GM12878 (cell line): ENCODE results near the gene BBC3. TPM values are rescaled to one million over a fixed set of nuclear protein-coding genes. Genes with fewer than 3 reads are reported as not detected.

Experiments
- ATAC-seq: fragments of 200-7000 bp; cut with Tn5 transposase; 3 replicates; pipeline ENCODE4 v1.9.1; 2020; ENCODE audit warnings: mild to moderate bottlenecking, moderate library complexity
- BruUV-seq: library from RNA; stranded (reverse); fragments of 400-500 nt; replicated peaks from 2 replicates; lab custom pipeline; 2021; lab: Mats Ljungman, UMichigan
- CTCF ChIA-PET: fragments of 300-600 bp; sonication (Branson Sonifier 250); formaldehyde crosslinking; extraction: SDS; loops from one replicate; lab custom pipeline; 2021; ENCODE audit warnings: inconsistent platforms; lab: Yijun Ruan, JAX
- POLR2A ChIA-PET: fragments of 350-600 bp; formaldehyde crosslinking; extraction: SDS; loops from one replicate; lab custom pipeline; 2021; ENCODE audit warnings: inconsistent platforms; lab: Charles Lee
- RAD21 ChIA-PET: fragments of 300-600 bp; sonication (Branson Sonifier 250); formaldehyde crosslinking; loops from one replicate; lab custom pipeline; 2023; ENCODE audit warnings: antibody characterized with exemption; ENCODE audit not compliant: unreplicated experiment; lab: Charles Lee
- SMC1A ChIA-PET: fragments of 300-600 bp; sonication (Branson Sonifier 250); formaldehyde crosslinking; loops from one replicate; lab custom pipeline; 2023; ENCODE audit not compliant: unreplicated experiment, uncharacterized antibody; lab: Charles Lee
- DNase-seq: peaks from one replicate; pipeline ENCODE4 v3.0.0-alpha.2; 2011; ENCODE audit warnings: low read depth, low spot score
- FAIRE-seq: peaks from 3 replicates; lab custom pipeline; 2011; peaks lifted over from hg19 to GRCh38; lab: Jason Lieb, UNC
- H2AFZ ChIP-seq: 2 replicates; pipeline ENCODE4 v1.6.0; 2011; ENCODE audit warnings: low read depth, low read length, control low read depth; ENCODE audit not compliant: control insufficient read depth
- H3K27ac ChIP-seq: 2 replicates; pipeline ENCODE4 v1.5.1; 2011; ENCODE audit warnings: control low read depth; ENCODE audit not compliant: control insufficient read depth, insufficient read depth
- H3K27me3 ChIP-seq, 2 experiments: replicated peaks in 1 of 2; 2 replicates each; pipeline versions ENCODE4 v1.6.0 to v1.6.1; 2011; ENCODE audit warnings: low read length in 1 of 2; ENCODE audit not compliant: control insufficient read depth in 2 of 2, insufficient read depth in 2 of 2
- H3K36me3 ChIP-seq, 2 experiments: 2 replicates each; pipeline ENCODE4 v1.5.1; 2011; ENCODE audit warnings: low read length in 1 of 2; ENCODE audit not compliant: control insufficient read depth in 2 of 2, insufficient read depth in 2 of 2
- H3K4me1 ChIP-seq: 2 replicates; pipeline ENCODE4 v1.6.1; 2011; ENCODE audit warnings: mild to moderate bottlenecking, low read length, moderate library complexity, mixed read lengths; ENCODE audit not compliant: control insufficient read depth, insufficient read depth
- H3K4me2 ChIP-seq: 2 replicates; pipeline ENCODE4 v1.6.0; 2011; ENCODE audit warnings: control low read depth; ENCODE audit not compliant: control insufficient read depth, insufficient read depth
- H3K4me3 ChIP-seq: fragments of 200-600 bp; sonication (generic); 2 replicates; pipeline ENCODE4 v1.5.1; 2016
- H3K79me2 ChIP-seq: 2 replicates; pipeline ENCODE4 v1.6.0; 2011; ENCODE audit warnings: low read length; ENCODE audit not compliant: control insufficient read depth, insufficient read depth
- H3K9ac ChIP-seq: 2 replicates; pipeline ENCODE4 v1.8.0; 2011; ENCODE audit warnings: low read length, control low read depth, mixed read lengths; ENCODE audit not compliant: control insufficient read depth, insufficient read depth
- H3K9me3 ChIP-seq: replicated peaks from 3 replicates; pipeline ENCODE4 v1.5.1; 2011; ENCODE audit warnings: mild to moderate bottlenecking, low read length; ENCODE audit not compliant: control insufficient read depth, insufficient read depth
- H4K20me1 ChIP-seq: 2 replicates; pipeline ENCODE4 v1.6.0; 2011; ENCODE audit not compliant: control insufficient read depth, insufficient read depth
- CTCF ChIP-seq, 3 experiments: IDR thresholded peaks in 2 of 3; conservative IDR thresholded peaks in 1 of 3; 2 replicates each; pipeline ENCODE4 v1.5.1; 2011; ENCODE audit warnings: low read depth in 3 of 3, low read length in 3 of 3, mild to moderate bottlenecking in 3 of 3, control low read depth in 2 of 3, moderate library complexity in 2 of 3, inconsistent platforms in 1 of 3, mixed read lengths in 1 of 3; ENCODE audit not compliant: control insufficient read depth in 2 of 3, insufficient read depth in 1 of 3; ENCODE audit errors: extremely low read depth in 1 of 3
- JUNB ChIP-seq: IDR thresholded peaks from 2 replicates; pipeline ENCODE4 v1.6.1; 2016; ENCODE audit warnings: antibody characterized with exemption, mild to moderate bottlenecking
- KLF5 ChIP-seq: fragments of 450-650 bp; IDR thresholded peaks from 2 replicates; pipeline ENCODE4 v1.6.1; 2014; ENCODE audit warnings: mild to moderate bottlenecking; ENCODE audit not compliant: partially characterized antibody
- MEF2B ChIP-seq: fragments of 450-650 bp; IDR thresholded peaks from 2 replicates; pipeline ENCODE4 v1.6.1; 2018; ENCODE audit warnings: mild to moderate bottlenecking, moderate library complexity; ENCODE audit not compliant: partially characterized antibody, poor library complexity, severe bottlenecking
- NFYB ChIP-seq: IDR thresholded peaks from 2 replicates; pipeline ENCODE4 v1.6.1; 2011; ENCODE audit warnings: low read depth, mild to moderate bottlenecking, low read length, improper control_type of control experiment, moderate library complexity; ENCODE audit not compliant: insufficient read depth
- REST ChIP-seq: IDR thresholded peaks from 2 replicates; pipeline ENCODE4 v1.6.1; 2012; ENCODE audit warnings: mild to moderate bottlenecking, low read depth, low read length
- SPI1 ChIP-seq: IDR thresholded peaks from 2 replicates; pipeline ENCODE4 v1.6.1; 2011; ENCODE audit warnings: low read depth, mild to moderate bottlenecking, low read length, moderate library complexity, borderline replicate concordance; ENCODE audit not compliant: insufficient read depth
- TBL1XR1 ChIP-seq: IDR thresholded peaks from 2 replicates; pipeline ENCODE4 v1.6.1; 2012; ENCODE audit warnings: low read depth, low read length, improper control_type of control experiment
- TCF12 ChIP-seq: IDR thresholded peaks from 2 replicates; pipeline ENCODE4 v1.6.1; 2011; ENCODE audit warnings: low read depth, mild to moderate bottlenecking, low read length
- YY1 ChIP-seq: IDR thresholded peaks from 2 replicates; pipeline ENCODE4 v1.6.1; 2011; ENCODE audit warnings: low read depth, mild to moderate bottlenecking, low read length
- ZBED1 ChIP-seq: IDR thresholded peaks from 2 replicates; pipeline ENCODE4 v1.6.1; 2016; ENCODE audit warnings: borderline replicate concordance
- WGBS: methylation state at CpG from one replicate; pipeline ENCODE4 v1.1.6; 2016; ENCODE audit warnings: low lambda C conversion rate; ENCODE audit not compliant: insufficient replicate concordance, insufficient coverage; ENCODE audit errors: missing lambda C conversion rate; 5-methylcytosine and 5-hydroxymethylcytosine counted together
- in situ Hi-C: fragments of 300-500 bp; cut with MboI; formaldehyde crosslinking; loops from 9 replicates; pipeline ENCODE4 v1.14.3; 2018; ENCODE audit warnings: mixed read lengths
- intact Hi-C: fragments of 100-400 bp; cut with micrococcal nuclease; formaldehyde crosslinking; loops from one replicate; pipeline ENCODE4 v1.14.2; 2022; ENCODE audit not compliant: unreplicated experiment
- polyA plus RNA-seq, 11 experiments: library from polyadenylated mRNA; depleted of rRNA in 4 of 11; unstranded in 6 of 11; stranded (reverse) in 5 of 11; fragments of >200 nt; fragmentation: Nextera tagmentation in 4 of 11; fragmentation: Illumina TruSeq in 1 of 11; extraction: Ambion mirVana in 4 of 11; extraction: Trizol in 1 of 11; gene quantifications; 1 replicate in 1 of 11; 2 replicates in 10 of 11; pipeline versions ENCODE4 v1.2.1 to v1.2.3, GENCODE V29; 2011 to 2016; ENCODE audit warnings: inconsistent platforms in 2 of 11, missing spikeins in 2 of 11, low read depth in 1 of 11
- total RNA-seq, 4 experiments: library from RNA; depleted of rRNA in 3 of 4; stranded (reverse); fragments of >200 nt in 3 of 4; fragmentation: Illumina TruSeq in 1 of 4; extraction: Trizol in 1 of 4; gene quantifications; 2 replicates each; pipeline versions ENCODE4 v1.2.1 to v1.2.3, GENCODE V29; 2013 to 2021
- TF ChIP-seq, protein P1 (sequence below): fragments of 450-650 bp; IDR thresholded peaks from 2 replicates; pipeline ENCODE4 v1.6.1; 2018; ENCODE audit warnings: mild to moderate bottlenecking, low read depth, moderate library complexity; ENCODE audit not compliant: partially characterized antibody

BBC3 gene
- total and polyA plus RNA-seq, 10 of the 15 experiments (the other 5 are each of a cell fraction or from before 2014, with no cell fraction given), result 0.10 to 17.9 (median 7.5) TPM

DNA sequence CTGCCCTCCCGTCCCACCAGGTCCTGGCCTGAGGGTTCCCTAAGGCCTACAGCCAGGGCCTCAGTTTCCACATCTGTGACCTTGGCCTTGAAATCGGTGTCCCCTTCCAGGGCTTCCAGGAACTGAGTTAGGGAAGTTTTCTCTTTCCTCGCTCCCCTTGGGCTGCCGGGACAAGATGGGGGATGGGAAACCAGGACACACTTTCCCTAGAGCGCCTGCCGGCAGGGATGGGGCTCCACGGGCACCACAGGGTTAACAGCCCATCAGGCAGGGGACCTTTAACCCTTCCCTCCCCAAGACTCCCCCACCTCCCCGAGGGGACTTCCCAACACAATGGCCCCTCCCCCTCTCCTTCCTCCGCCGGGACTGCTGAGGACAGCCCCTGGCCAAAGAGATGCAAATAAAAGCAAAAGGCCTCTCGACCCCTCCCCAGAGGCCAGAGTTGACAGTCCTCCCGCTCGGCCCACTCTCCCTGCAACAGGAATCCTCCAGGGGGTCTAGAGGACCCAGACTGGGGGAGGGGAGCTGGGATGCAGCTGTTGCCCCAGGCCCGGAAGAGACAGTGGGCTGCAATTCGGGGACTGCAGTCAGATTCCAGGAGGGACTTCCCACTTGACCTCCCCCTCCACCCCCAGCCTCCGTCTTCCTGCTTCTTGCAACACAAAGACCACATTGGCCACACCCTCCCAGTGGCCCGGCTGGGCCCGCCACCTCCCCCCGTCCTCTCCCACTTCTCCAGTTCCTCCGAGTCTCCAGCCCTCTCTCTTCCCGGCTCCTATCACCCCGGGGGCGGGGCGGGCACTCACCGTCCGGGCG is 3.4 kb downstream of the BBC3 start:
- H3K79me2 ChIP-seq, result peaks cover 28% of the 10 kb centered on the region
- in situ Hi-C loops, result no loop called here
- FAIRE-seq (peak; percentile 61), ATAC-seq (peak; percentile 46), DNase-seq (peak; percentile 69)
- ChIA-PET POLR2A (interaction anchor here (0.6 to 3.5 kb wide), 9 partner anchors 16 to 355 kb away, joined by 3 to 36 read pairs (median 4); partner anchors contain the start of genes CCDC9, SAE1 and ZC3H4), SMC1A (interaction anchor here (1.9 to 5.0 kb wide), 3 partner anchors 17 to 114 kb away, joined by 3 to 46 read pairs (median 17); partner anchors contain the start of gene ZC3H4), RAD21 (interaction anchor here (1.0 to 2.6 kb wide), 6 partner anchors 16 to 47 kb away, joined by 3 to 37 read pairs (median 6); partner anchors contain the start of gene CCDC9), CTCF (interaction anchor here (4.7 to 6.1 kb wide), 2 partner anchors 17 kb away, joined by 50 to 55 read pairs; no protein-coding TSS in a partner anchor)
- H3K4me1 ChIP-seq, result peaks cover 48% of the 10 kb centered on the region
- H3K4me2 ChIP-seq, result peak overlapping the region; percentile 57
- peak overlapping the region; percentile 91 for H3K4me3 ChIP-seq
- peak overlapping the region; percentile 78 for H3K27ac ChIP-seq
- no peaks in the 10 kb centered on the region for H4K20me1 ChIP-seq
- H3K9me3 ChIP-seq, result no peaks in the 10 kb centered on the region
- H2AFZ ChIP-seq, result peak overlapping the region; percentile 60
- 2% methylated on average over 24 of the region's 27 CpGs for WGBS
- BruUV-seq, result no TSS peak
- peak overlapping the region; percentile 91 for H3K9ac ChIP-seq
- H3K36me3 ChIP-seq, result peaks cover 0 to 6% of the 10 kb centered on the region in 2 experiments; a peak in 2 of 4 replicates
- no peaks in the 10 kb centered on the region for H3K27me3 ChIP-seq
- intact Hi-C loops, result loop anchor here (1.0 kb wide), 1 partner anchor 17 kb away; no protein-coding TSS in a partner anchor
- no peak for TF ChIP-seq ZBED1
- TF ChIP-seq TBL1XR1, result no peak; the same call in 1 of the 2 replicates
- peak; percentile 28; the same call in 1 of the 2 replicates for TF ChIP-seq SPI1
- no peak for TF ChIP-seq JUNB
- TF ChIP-seq, protein P1, sequence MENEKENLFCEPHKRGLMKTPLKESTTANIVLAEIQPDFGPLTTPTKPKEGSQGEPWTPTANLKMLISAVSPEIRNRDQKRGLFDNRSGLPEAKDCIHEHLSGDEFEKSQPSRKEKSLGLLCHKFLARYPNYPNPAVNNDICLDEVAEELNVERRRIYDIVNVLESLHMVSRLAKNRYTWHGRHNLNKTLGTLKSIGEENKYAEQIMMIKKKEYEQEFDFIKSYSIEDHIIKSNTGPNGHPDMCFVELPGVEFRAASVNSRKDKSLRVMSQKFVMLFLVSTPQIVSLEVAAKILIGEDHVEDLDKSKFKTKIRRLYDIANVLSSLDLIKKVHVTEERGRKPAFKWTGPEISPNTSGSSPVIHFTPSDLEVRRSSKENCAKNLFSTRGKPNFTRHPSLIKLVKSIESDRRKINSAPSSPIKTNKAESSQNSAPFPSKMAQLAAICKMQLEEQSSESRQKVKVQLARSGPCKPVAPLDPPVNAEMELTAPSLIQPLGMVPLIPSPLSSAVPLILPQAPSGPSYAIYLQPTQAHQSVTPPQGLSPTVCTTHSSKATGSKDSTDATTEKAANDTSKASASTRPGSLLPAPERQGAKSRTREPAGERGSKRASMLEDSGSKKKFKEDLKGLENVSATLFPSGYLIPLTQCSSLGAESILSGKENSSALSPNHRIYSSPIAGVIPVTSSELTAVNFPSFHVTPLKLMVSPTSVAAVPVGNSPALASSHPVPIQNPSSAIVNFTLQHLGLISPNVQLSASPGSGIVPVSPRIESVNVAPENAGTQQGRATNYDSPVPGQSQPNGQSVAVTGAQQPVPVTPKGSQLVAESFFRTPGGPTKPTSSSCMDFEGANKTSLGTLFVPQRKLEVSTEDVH, result peak; percentile 23
- TF ChIP-seq MEF2B, result peak; percentile 68
- TF ChIP-seq TCF12, result peak; percentile 26; the same call in 1 of the 2 replicates
- no peak for TF ChIP-seq KLF5
- no peak for TF ChIP-seq YY1
- no peak for TF ChIP-seq REST
- TF ChIP-seq CTCF (IDR thresholded peaks at IDR 0.05 in 2 of 3, conservative IDR thresholded peaks at IDR 0.05 in 1 of 3; ENCODE audit: control insufficient read depth in 2 of 3, extremely low read depth in 1 of 3, insufficient read depth in 1 of 3, low read depth in 3 of 3, low read length in 3 of 3), result no peak
- TF ChIP-seq NFYB, result no peak
